Erythroblast (primary cell): ENCODE data around the gene OLFM2.

Experiments used
- GATA1 ChIP-seq: IDR thresholded peaks from 2 replicates; pipeline ENCODE4 v1.6.1; 2011; ENCODE audit warnings: low read depth, mild to moderate bottlenecking, control low read depth, low read length, moderate library complexity
- POLR2A ChIP-seq: IDR thresholded peaks from 2 replicates; pipeline ENCODE4 v1.6.1; 2011; ENCODE audit warnings: mild to moderate bottlenecking, low read length

- no peak for TF ChIP-seq POLR2A
- TF ChIP-seq GATA1 = no peak
Measured at GRCh38 chr19:9872618-9873242, 63.6 kb downstream of the OLFM2 start.
